Stomach (tissue), 9 donors: ENCODE measurements around the gene SRGAP2. TPM values are rescaled to one million over a fixed set of nuclear protein-coding genes. Genes with fewer than 3 reads are reported as not detected.
A peak's percentile ranks its signal among the peaks of the same experiment; 100 is the strongest.
"Not testable (repeated sequence)": the region's sequence is repeated elsewhere in the genome, so short reads cannot be mapped to it uniquely, and the experiment has no call there.

Experiments
- DNase-seq, 2 donors: peaks; one replicate each; pipeline versions ENCODE4 v3.0.0 to v3.0.0-alpha.2; 2013 to 2019
- H3K27ac ChIP-seq, 5 donors: fragments of 200-600 bp in 4 of 5; sonication (generic) in 4 of 5; one replicate each; pipeline ENCODE4 v1.5.1; 2013 to 2019; ENCODE audit warnings: mild to moderate bottlenecking in 1 of 5, moderate library complexity in 1 of 5
- H3K27me3 ChIP-seq, 3 donors: fragments of 200-600 bp; sonication (generic); one replicate each; pipeline ENCODE4 v1.5.1; 2017 to 2019; ENCODE audit warnings: mixed run types in 1 of 3
- H3K36me3 ChIP-seq, 4 donors: fragments of 200-600 bp; sonication (generic); 1 replicate in 3 of 4; 2 replicates in 1 of 4; pipeline ENCODE4 v1.5.1; 2016 to 2019
- H3K4me1 ChIP-seq, 4 donors: fragments of 200-600 bp; sonication (generic); one replicate each; pipeline ENCODE4 v1.5.1; 2016 to 2019
- H3K4me3 ChIP-seq, 4 donors: fragments of 200-600 bp; sonication (generic) in 3 of 4; one replicate each; pipeline ENCODE4 v1.5.1; 2016 to 2019; ENCODE audit warnings: mild to moderate bottlenecking in 1 of 4
- H3K9me3 ChIP-seq, 4 donors: fragments of 200-600 bp; sonication (generic); one replicate each; pipeline ENCODE4 v1.5.1; 2016 to 2019
- POLR2AphosphoS5 ChIP-seq, 3 donors: sonication (generic); formaldehyde crosslinking; IDR thresholded peaks; one replicate each; pipeline ENCODE4 v1.6.1; 2016; ENCODE audit warnings: antibody characterized with exemption in 3 of 3
- WGBS, 5 donors: extraction: QIAGEN DNeasy Blood & Tissue Kit in 3 of 5; methylation state at CpG; one replicate each; pipeline versions ENCODE4 v1.1.5 to v1.1.7; 2013 to 2018; 5-methylcytosine and 5-hydroxymethylcytosine counted together
- intact Hi-C: fragments of 100-400 bp; cut with DNase I; formaldehyde crosslinking; loops from one replicate; pipeline ENCODE4 v1.15.1; 2023; ENCODE audit warnings: low total_unique reads
- polyA plus RNA-seq, 3 donors: library from polyadenylated mRNA; stranded (reverse); fragments of 200-250 nt; gene quantifications; one replicate each; pipeline ENCODE4 v1.2.3, GENCODE V29; 2013
- total RNA-seq, 5 donors: library from RNA; depleted of rRNA; stranded (reverse); fragments of >200 nt; gene quantifications; one replicate each; pipeline versions ENCODE4 v1.1.0 to v1.2.3, GENCODE V29; 2014 to 2016
- donor health status: healthy with polysubstance abuse.
- donor health status: Bipolar disorder and iron deficiency.
- donor health status: healthy.

The SRGAP2 gene
- total and polyA plus RNA-seq, 8 donors: 5.2 to 42.2 (median 14.3) TPM

DNA sequence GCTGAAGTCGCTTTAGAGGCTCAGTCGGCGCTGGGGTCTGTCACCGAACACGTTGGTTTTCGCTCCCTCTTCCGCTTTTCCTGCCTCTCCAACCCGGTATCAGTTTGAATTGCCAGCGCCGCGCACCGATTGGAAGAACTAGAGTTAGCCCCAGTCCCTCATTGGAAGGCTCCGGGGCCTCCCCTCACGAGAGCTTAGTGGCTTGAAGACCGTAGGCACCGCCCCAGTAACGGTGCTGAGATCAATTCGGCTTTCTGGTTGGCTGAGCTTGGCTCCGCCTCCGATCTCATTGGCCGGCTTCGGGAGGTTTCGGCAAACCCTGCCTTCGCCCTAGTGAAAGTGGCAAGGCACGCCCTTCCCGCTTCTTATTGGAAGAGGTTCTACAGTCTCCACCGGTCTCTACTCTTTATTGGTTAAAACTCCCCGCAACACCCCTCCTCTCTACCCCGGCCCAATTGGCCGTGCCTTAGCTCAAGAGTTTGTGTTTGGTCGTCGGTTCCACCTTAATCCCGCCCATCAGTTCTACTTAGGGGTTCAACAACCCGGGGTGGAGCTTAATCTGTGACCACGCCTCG, 465 bp upstream of the SRGAP2 start, which contains the start of gene FAM72A:
Gene FAM72A (minus strand): TSS at position 51 of the 575 bp plus-strand sequence. CDS start 814 bp downstream, outside the sequence.
- H3K9me3 ChIP-seq, intact Hi-C loops, H3K36me3 ChIP-seq, H3K4me1 ChIP-seq, H3K27me3 ChIP-seq: not testable (repeated sequence)
- peak within 1 kb of the TSS; percentile 48 to 60 (median 54) for H3K4me3 ChIP-seq
- H3K27ac ChIP-seq: peak within 1 kb of the TSS; percentile 52 to 91 (median 83)
- 0 to 1% (median 0%) methylated on average over 11 to 20 of the region's 36 CpGs for WGBS, 5 donors
- peak; percentile 97 to 98 for DNase-seq
- peak in 1 of 3 donors; percentile 42 for TF ChIP-seq POLR2AphosphoS5 (IDR thresholded peaks at IDR 0.05)

DNA sequence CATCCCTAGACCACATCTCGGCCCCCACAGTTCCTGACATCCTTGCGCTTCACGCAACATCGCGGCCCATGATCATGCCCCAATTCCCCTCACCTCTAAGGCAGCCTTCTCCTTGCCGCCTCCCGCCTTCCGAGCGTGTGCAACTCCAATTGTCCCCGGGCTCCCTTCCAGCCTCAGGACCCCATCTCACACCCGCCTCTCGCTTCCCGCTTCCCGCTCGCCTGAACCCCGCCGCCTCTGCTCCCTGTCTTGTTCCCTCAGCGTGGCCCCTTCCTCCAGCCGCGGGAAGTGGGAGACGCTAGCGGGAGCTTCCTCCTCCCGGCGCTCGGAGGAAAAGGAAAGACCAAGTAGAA, 794 bp downstream of the SRGAP2 start:
- DNase-seq, H3K27me3 ChIP-seq, H3K36me3 ChIP-seq, H3K9me3 ChIP-seq, H3K4me1 ChIP-seq, intact Hi-C loops: not testable (repeated sequence)
- WGBS, 5 donors: 0% methylated on average over 5 of the region's 25 CpGs; no CpG with 5 or more reads in 4 of the 5 donors
- peak overlapping the region; percentile 34 to 53 (median 46) for H3K4me3 ChIP-seq
- H3K27ac ChIP-seq: peak overlapping the region; percentile 50 to 75 (median 60)

DNA sequence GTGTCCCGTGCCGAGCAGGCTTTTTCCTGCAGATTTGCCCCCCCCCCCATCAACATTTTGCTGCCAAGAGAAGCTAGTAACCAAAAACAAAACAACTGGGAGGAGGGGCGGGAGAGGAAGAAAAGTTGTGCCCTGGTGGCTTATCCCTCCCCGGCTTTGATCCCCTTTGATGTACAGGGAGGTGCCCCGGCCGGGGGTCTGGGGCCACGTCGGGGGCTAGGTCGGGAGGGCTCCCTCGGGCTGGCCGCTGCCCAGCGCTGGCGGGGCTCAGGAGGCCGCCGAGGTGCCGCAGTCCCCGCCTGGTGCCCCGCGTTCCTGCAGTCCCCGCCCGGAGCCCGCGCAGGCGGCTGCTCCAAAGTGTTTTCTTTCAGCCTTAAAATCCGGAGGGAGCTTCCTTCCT, 1.5 kb downstream of the SRGAP2 start:
- H3K9me3 ChIP-seq, H3K36me3 ChIP-seq, H3K4me1 ChIP-seq, intact Hi-C loops, H3K27me3 ChIP-seq: not testable (repeated sequence)
- 0 to 1% (median 0%) methylated on average over 1 to 22 of the region's 25 CpGs for WGBS, 5 donors
- Histone ChIP-seq H3K27ac (peak overlapping the region; percentile 56 to 79 (median 69)), H3K4me3 (peak overlapping the region; percentile 44 to 54 (median 49))
- DNase-seq: peak in 1 of 2 donors; percentile 47

DNA sequence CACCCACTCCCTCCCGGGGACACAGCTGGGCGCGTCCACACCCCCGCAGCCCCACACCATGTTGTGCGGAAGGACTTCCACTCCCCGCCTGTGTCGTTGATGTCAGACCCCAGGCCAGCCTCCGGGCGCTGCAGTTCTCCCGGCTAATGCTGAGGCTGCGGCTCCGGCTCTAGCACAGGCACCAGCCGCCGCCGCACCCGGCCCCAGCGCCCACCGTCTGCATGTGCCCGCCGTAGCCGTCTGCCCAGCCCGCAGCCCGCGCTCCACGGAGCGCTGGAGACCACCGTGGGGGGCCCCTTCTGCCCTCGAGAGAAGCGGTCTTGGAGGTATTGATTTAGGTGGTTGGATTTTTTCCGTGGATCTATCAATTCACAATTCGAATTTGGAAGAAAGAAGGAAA, 2.2 kb downstream of the SRGAP2 start:
- intact Hi-C loops, H3K36me3 ChIP-seq, H3K9me3 ChIP-seq, DNase-seq, H3K27me3 ChIP-seq, H3K4me1 ChIP-seq, H3K27ac ChIP-seq: not testable (repeated sequence)
- H3K4me3 ChIP-seq: peak overlapping the region; percentile 18 to 40 (median 30)
- WGBS, 5 donors: 0 to 3% (median 0%) methylated on average over 11 to 15 of the region's 31 CpGs; no CpG with 5 or more reads in 2 of the 5 donors

DNA sequence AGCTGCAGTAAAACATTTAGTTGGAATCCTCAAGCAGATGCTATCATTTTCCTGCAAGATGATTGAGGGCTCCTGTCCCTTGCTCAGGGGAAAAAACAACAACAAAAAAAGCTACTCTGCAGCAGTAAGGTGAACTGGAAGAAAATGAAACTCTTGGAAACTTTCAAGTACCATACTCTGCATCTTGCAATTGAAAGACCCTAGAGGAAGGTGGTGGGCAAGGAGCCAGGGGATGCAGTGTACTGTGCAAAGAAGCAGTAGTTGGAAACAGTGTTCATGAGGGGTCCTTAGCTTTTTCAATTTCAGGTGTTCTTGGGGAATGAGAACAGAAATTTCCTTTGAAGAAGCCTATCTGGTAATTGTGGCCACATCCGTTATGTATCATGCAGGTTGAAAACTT, 7.5 kb downstream of the SRGAP2 start:
- H3K36me3 ChIP-seq, intact Hi-C loops, H3K4me3 ChIP-seq, H3K27ac ChIP-seq, H3K27me3 ChIP-seq, H3K9me3 ChIP-seq, H3K4me1 ChIP-seq: not testable (repeated sequence)
- peak in 1 of 2 donors; percentile 6 for DNase-seq
- no CpG with 5 or more reads among the region's 1 CpG for WGBS, 5 donors

DNA sequence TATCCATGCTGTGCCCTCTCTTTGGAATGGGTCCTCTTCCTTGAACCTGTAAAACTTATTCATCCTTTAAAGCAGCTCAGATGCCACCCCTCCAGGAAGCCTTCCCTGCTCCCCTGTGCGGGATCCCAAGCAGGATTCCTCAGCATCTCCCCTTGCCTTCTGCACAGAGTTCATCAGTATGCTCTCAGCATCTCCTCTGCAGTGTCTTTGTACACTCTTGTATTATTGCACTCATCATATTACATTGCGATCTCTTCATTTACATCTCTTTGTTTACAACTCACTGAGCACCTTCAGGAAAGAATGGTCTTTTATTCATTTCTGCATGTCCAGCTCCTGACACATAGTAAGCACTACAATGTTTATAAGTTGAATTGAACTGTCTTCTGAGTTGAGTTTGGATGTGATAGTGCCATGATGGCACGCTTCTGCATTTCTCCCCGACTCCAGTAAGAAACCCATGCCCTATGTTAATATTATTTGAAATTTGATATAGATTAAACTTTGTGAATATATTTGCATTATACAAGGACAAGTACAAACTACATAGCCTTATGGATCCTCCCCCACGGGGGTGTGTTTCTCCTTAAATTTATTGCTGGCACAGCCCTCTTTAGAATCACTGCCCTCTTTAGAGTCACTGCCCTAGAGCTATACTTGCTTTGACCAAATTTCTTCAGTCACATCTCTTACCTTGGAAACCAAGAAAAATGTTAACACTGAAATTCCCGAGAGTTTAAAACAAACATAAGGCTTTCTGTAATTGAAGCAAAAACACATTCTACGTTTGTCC, 12.5 kb downstream of the SRGAP2 start:
- H3K4me1 ChIP-seq, intact Hi-C loops: not testable (repeated sequence)
- WGBS, 5 donors: 80 to 85% (median 80%) methylated on average over 2 to 5 of the region's 7 CpGs

DNA sequence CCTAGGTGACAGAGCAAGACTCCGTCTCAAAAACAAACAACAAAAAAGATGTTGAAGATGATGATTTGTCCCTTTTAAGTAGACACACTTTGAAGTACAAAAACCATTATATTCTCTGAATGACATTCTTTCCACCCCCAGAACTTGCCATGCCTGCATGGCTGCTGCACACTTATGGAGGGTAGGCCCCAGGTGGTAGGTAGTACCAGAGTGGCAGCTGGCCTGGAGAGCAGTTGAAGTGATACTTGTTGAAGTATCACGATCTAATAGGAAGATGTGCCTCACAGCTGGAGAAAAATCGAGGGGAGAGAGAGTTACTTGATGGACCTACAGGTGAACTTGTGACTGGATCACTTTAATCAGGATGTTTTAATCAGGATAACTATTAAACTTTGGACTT, 14.9 kb downstream of the SRGAP2 start:
- H3K36me3 ChIP-seq, H3K27me3 ChIP-seq, H3K4me3 ChIP-seq, DNase-seq, intact Hi-C loops, H3K27ac ChIP-seq, H3K9me3 ChIP-seq, H3K4me1 ChIP-seq: not testable (repeated sequence)
- 62 to 85% (median 74%) methylated on average over 2 of the region's 3 CpGs; no CpG with 5 or more reads in 2 of the 5 donors for WGBS, 5 donors

More for the DNA sequence above, 12.5 kb downstream of the SRGAP2 start:
- H3K27me3 ChIP-seq, H3K27ac ChIP-seq, DNase-seq, H3K4me3 ChIP-seq, H3K36me3 ChIP-seq, H3K9me3 ChIP-seq: not testable (repeated sequence)

DNA sequence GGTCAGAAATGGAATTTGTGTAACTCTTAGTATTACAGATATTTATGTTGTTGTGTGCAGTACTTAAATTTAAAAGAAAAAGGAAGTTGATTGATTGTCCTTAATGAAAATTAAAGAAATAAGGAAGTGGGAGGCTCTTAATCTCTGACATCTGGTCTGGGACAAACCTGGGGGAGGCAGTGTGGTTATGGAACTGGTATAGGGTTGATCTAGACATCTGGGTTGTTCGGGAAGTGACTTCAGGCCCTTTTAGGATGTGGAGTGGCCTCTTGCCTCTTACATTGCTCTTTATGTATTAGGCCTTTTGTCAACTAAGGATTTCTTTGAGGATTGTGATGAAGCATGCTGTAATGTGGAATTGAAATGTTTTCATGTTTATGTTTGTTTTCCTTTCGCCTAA, 15.4 kb downstream of the SRGAP2 start:
- H3K27ac ChIP-seq, H3K9me3 ChIP-seq, H3K27me3 ChIP-seq, DNase-seq, intact Hi-C loops, H3K4me3 ChIP-seq, H3K36me3 ChIP-seq, H3K4me1 ChIP-seq: not testable (repeated sequence)
- WGBS, 5 donors: no CpG with 5 or more reads among the region's 2 CpGs

DNA sequence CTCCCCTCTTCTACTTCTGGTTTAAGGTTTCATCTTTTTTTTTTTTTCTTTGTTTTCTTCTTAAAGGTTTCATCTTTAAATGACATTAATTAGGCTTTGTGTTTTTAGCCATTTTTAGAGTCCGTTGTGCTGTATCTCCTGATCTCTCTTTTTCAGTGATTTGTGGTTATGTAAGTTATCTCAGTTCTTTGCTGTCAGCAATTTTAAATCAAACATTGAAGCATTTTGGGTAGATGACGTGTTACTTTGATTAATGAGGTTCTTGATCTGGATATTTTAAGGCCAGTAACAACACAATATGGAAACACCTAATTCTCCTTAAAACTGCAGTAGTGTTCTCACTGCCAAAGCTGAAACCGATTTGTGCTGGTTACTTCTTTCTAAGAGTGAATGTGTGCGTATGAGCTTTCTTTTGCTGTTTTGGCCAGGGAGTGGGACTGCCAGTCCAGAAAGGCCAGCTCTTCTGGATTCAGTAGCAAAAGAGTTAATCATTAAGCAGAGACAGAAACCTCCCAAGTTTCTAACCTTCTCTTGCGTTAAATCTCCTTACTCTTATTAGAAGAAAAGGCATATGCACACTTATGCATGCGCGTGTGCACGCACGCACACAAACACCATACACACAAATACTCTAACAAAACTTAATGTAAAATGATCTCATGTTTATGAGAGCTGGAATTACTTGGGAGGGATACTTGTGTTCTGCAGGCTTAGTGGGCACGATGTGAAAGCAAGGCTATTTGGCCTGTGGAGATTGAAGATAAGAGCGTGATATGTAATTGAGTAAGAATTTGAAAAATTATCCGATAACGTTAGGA, 16.4 kb downstream of the SRGAP2 start:
- intact Hi-C loops, H3K4me3 ChIP-seq: not testable (repeated sequence)

DNA sequence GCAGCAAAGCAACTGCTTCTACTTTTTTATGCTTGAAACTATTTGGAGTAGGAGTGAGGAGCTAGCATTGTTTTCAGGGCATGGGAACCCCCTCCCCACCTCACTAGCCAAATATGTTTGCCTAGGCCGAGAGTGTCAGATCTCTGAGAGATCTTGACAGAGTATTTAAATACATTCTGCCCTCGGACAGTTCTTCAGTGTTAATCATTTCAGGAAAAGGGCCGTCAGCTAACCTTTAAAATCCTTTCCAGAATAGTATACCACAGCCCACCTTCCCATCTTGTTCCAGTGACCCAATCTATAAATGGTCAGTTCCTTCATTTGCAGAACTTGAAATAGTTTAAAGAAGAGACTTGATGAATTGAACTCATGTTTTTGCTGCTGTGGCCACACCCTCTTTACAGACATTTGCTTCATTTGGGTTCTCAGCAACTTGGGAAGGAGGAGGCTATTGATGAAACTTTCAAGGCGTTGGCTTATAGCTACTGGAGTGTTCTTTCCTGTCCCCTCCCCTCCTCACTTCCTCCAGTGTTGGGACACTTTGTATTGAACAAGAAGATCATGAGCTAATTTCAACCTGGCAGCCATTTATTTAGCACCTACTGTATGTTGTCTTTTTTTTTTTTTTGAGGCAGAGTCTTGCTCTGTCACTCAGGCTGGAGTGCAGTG, 17.1 kb downstream of the SRGAP2 start:
- H3K4me1 ChIP-seq, H3K27me3 ChIP-seq, H3K9me3 ChIP-seq, intact Hi-C loops, H3K4me3 ChIP-seq, DNase-seq, H3K36me3 ChIP-seq: not testable (repeated sequence)
- 26 to 56% (median 38%) methylated on average over 4 of the region's 4 CpGs for whole genome bisulfite sequencing, 5 donors
- peak overlapping the region in 3 of 5 donors; percentile 19 to 42 (median 25) for H3K27ac ChIP-seq

More for the DNA sequence above, 16.4 kb downstream of the SRGAP2 start:
- WGBS, 5 donors: 20 to 52% (median 46%) methylated on average over 3 to 5 of the region's 13 CpGs
- H3K9me3 ChIP-seq, H3K4me1 ChIP-seq, DNase-seq, H3K36me3 ChIP-seq, H3K27me3 ChIP-seq: not testable (repeated sequence)
- H3K27ac ChIP-seq: peak overlapping the region in 2 of 5 donors; percentile 25 to 42

DNA sequence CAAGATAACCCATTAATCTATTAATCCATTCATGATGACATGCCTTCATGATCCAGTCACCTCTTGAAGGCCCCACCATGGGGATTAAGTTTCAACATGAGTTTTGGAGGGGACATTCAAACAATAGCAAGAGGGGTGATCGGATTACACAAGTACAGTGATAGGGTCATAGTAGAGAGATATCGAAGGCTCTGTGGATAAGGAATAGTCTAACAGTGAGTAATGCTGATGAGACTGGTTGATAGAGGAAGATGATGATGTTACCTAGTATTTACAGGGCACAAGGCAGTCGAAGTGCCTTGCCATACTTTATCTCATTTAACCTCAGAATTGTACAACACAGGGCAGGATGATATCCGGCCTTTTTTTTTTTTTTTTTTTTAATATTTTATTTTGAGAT, 18.2 kb downstream of the SRGAP2 start:
- H3K27ac ChIP-seq, intact Hi-C loops, H3K36me3 ChIP-seq, DNase-seq, H3K4me3 ChIP-seq, H3K27me3 ChIP-seq, H3K9me3 ChIP-seq, H3K4me1 ChIP-seq: not testable (repeated sequence)
- WGBS, 5 donors: no CpG with 5 or more reads among the region's 4 CpGs
